Subcutaneous adipose tissue (tissue), 4 donors: ENCODE results near the gene PKP4. TPM values are rescaled to one million over a fixed set of nuclear protein-coding genes. Genes with fewer than 3 reads are reported as not detected.

Experiments used
- total RNA-seq, 4 donors: library from RNA; depleted of rRNA; stranded (reverse); fragments of >200 nt; gene quantifications; one replicate each; pipeline ENCODE4 v1.1.0, GENCODE V29; 2016
- TF ChIP-seq, protein P1 (sequence below): fragments of 450-650 bp; IDR thresholded peaks from one replicate; pipeline ENCODE4 v1.5.1; 2016; ENCODE audit warnings: low read depth, mild to moderate bottlenecking, control low read depth, antibody characterized with exemption, moderate library complexity

PKP4 gene
- total RNA-seq, 4 donors from 2014 or later: 29.6 to 90.6 (median 68.0) TPM

DNA sequence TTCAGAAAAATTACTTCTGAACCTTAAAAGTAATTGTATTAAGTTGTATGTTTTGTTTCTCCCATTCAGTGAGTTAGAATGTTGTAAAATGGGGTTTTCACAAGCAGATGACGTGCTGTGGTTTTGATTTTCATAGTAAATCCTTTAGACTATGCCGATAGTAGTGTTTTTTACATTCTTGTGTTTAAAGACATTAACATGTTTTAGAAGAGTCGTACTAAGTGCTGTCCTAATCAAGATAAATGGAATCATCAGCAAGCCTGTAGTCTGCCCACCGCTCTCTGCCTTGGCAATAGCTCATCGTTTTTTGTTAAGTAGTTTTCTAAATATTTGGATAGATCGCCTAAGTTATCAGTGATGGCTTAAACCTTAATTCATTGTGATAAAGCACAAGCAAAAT lies 21.5 kb downstream of the PKP4 start:
- TF ChIP-seq, protein P1, sequence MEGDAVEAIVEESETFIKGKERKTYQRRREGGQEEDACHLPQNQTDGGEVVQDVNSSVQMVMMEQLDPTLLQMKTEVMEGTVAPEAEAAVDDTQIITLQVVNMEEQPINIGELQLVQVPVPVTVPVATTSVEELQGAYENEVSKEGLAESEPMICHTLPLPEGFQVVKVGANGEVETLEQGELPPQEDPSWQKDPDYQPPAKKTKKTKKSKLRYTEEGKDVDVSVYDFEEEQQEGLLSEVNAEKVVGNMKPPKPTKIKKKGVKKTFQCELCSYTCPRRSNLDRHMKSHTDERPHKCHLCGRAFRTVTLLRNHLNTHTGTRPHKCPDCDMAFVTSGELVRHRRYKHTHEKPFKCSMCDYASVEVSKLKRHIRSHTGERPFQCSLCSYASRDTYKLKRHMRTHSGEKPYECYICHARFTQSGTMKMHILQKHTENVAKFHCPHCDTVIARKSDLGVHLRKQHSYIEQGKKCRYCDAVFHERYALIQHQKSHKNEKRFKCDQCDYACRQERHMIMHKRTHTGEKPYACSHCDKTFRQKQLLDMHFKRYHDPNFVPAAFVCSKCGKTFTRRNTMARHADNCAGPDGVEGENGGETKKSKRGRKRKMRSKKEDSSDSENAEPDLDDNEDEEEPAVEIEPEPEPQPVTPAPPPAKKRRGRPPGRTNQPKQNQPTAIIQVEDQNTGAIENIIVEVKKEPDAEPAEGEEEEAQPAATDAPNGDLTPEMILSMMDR: no peak

- TF ChIP-seq, protein P1: no peak
Observed at GRCh38 chr2:158478816-158479215, 22.1 kb downstream of the PKP4 start.

- TF ChIP-seq, protein P1: no peak
Observed at GRCh38 chr2:158481116-158481515, 24.4 kb downstream of the PKP4 start.

- TF ChIP-seq, protein P1: no peak
Observed at GRCh38 chr2:158482594-158482993, 25.8 kb downstream of the PKP4 start.

DNA sequence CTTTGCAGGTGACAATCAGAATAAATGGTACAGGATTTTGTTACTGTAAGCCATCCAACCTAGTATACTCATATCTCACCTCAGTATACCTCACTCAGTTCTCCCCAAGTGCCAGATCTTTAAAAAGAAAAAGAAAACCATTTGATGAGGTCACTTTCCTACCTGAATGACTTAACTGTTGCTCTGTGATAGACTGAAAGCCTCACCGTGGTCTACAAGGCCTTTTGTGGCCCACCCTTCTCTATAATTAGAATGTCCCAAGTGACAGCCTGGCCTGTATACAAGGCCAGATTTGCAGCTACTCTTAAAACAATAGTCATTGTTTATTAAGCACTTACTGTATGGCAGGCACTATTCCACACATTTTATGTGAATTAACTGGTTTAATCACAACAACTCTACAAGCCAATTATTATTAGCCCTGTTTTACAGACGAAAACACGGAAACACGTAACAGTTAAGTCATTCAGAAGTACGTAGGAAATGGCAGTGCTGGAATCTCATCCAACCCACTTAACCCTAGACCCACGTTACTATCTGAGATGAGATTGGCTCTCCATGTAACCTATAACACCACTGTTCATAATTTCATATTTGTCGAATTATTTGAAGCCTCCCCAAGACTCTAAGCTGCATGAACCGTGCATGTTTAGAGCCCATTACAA lies 28.3 kb downstream of the PKP4 start:
- TF ChIP-seq, protein P1: no peak

GRCh38 chr2:158486150-158486969 lies 29.6 kb downstream of the PKP4 start:
- TF ChIP-seq, protein P1: no peak

- TF ChIP-seq, protein P1: no peak
Observed at GRCh38 chr2:158486970-158487325, 30.2 kb downstream of the PKP4 start.
